AG04449 (cell line): ENCODE results near the gene ARSH.
"Not testable (repeated sequence)": the region's sequence is repeated elsewhere in the genome, so short reads cannot be mapped to it uniquely, and the experiment has no call there.

Experiments used
- CTCF ChIA-PET: fragments of 350-600 bp; formaldehyde crosslinking; extraction: SDS; loops from one replicate; lab custom pipeline; 2021; ENCODE audit warnings: antibody characterized with exemption; lab: Yijun Ruan, JAX
- POLR2A ChIA-PET: fragments of 400-600, 350-600 bp; formaldehyde crosslinking; extraction: SDS; loops from one replicate; lab custom pipeline; 2020; ENCODE audit warnings: antibody characterized with exemption, inconsistent platforms; lab: Yijun Ruan, JAX
- DNase-seq: peaks from one replicate; pipeline ENCODE4 v3.0.0-alpha.2; 2010; ENCODE audit warnings: low read depth, low spot score
- H3K4me3 ChIP-seq: 2 replicates; pipeline ENCODE4 v1.5.1; 2011; ENCODE audit warnings: low read depth, mild to moderate bottlenecking, control low read depth, low read length
- CTCF ChIP-seq: IDR thresholded peaks from one replicate; pipeline ENCODE4 v1.5.1; 2011; ENCODE audit warnings: mild to moderate bottlenecking, moderate library complexity, low read length, control low read depth, inconsistent platforms; ENCODE audit not compliant: insufficient read depth; ENCODE audit errors: missing control alignments

Gene ARSH

GRCh38 chrX:2974961-2975360 is 31.4 kb upstream of the ARSH start:
- CTCF ChIA-PET: no interaction called here
- no peak for DNase-seq

GRCh38 chrX:2978639-2979038 is 27.7 kb upstream of the ARSH start:
- CTCF ChIA-PET, DNase-seq, H3K4me3 ChIP-seq, POLR2A ChIA-PET: not testable (repeated sequence)

More at GRCh38 chrX:2974961-2975360, 31.4 kb upstream of the ARSH start:
- no peak for TF ChIP-seq CTCF
- POLR2A ChIA-PET: no interaction called here
- H3K4me3 ChIP-seq: no peak overlapping the region

- TF ChIP-seq CTCF: no peak
- ChIA-PET CTCF (no interaction called here), POLR2A (no interaction called here)
- no peak overlapping the region for H3K4me3 ChIP-seq
- no peak for DNase-seq
Measured at GRCh38 chrX:2984342-2984741, 22.0 kb upstream of the ARSH start.

GRCh38 chrX:2989565-2989964 is 16.8 kb upstream of the ARSH start:
- POLR2A ChIA-PET: no interaction called here
- CTCF ChIA-PET: no interaction called here
- no peak overlapping the region for H3K4me3 ChIP-seq
- TF ChIP-seq CTCF: no peak
- DNase-seq: no peak

GRCh38 chrX:3010532-3010931 is 4.2 kb downstream of the ARSH start:
- DNase-seq: no peak
- POLR2A ChIA-PET: no interaction called here
- TF ChIP-seq CTCF: no peak
- CTCF ChIA-PET: no interaction called here
- H3K4me3 ChIP-seq: no peak overlapping the region

- POLR2A ChIA-PET: no interaction called here
- DNase-seq: no peak
- no peak overlapping the region for H3K4me3 ChIP-seq
- CTCF ChIA-PET: interaction anchor here (1.0 kb wide), 1 partner anchor 17 kb away, joined by 3 read pairs; no protein-coding TSS in a partner anchor
- no peak for TF ChIP-seq CTCF
Measured at GRCh38 chrX:3017492-3017891, 11.1 kb downstream of the ARSH start.

- DNase-seq: no peak
- H3K4me3 ChIP-seq: no peak overlapping the region
- TF ChIP-seq CTCF: no peak
- POLR2A ChIA-PET: no interaction called here
- CTCF ChIA-PET: no interaction called here
Measured at GRCh38 chrX:3024176-3024575, 17.8 kb downstream of the ARSH start.
